ENCODE data around the gene RFFL.

The RFFL gene

DNA sequence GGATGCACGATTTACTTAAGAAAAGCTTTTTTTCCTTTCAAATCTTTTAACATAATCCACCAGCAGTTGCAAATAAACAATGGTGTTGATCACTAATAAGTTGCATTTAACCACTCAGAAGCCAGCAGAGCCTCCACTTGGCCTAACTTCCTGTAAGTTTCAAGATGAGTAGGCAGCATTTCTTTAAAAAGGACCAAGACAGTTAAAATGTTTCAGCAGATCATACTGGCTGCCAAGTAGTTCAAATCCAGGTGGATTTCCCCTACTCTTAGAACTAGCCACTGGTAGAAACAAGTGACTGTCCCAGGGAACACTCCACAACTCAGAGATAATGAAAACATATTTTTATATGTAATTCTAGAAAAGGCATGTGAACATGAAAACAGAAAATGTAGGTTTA is 17.0 kb upstream of the RFFL start:
- no peak for DNase-seq

GRCh38 chr17:35079547-35080423 is 16.3 kb upstream of the RFFL start:
- DNase-seq, result no peak

DNA sequence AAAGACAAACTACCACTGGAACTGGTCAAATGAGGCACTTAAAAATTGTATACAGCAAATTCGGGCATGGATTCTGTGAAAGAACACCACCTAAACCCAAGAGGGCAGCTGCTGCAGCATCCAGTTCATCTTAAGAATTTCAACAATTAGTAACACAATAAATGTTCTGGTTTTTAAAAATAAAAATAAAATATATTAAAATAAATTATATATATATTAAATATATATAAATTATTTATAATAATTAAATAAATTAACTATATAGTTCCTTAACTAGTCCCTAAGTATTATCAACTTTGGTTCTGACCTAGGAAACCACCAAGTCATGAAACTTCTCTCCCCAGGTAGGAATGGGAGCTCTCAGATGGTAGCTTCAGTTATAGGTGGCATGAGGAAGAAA is 13.4 kb upstream of the RFFL start:
- DNase-seq, result no peak

GRCh38 chr17:35074711-35075707 is 11.5 kb upstream of the RFFL start:
- no peak for DNase-seq

GRCh38 chr17:35073991-35074627 is 10.6 kb upstream of the RFFL start:
- DNase-seq, result no peak

DNA sequence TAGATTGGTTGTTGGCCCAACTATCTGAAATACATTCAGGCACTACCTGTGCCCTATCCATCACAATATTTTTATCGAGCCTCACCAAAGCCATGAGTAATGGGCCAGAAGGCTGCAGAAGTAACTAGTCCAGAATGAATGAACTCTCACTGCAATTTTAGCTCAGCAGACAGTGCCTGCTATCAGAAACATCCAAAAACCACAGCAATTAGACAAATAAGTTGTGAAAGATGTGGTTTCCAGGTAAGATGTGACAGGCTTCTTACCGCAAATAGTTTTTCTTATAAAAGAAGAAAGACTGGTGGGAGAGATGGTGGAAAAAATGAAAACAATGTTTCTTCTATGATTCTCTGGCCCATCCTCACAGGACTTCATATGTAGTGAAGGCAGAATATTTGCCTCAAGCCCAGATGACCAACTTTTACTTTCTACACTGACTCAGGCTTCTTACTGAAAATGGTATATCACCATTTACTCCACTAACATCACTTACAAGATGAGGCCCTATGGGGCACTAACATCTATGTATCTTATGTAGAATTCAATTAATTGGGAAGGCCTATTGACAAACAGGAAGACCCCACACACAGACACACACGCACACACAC is 9.8 kb upstream of the RFFL start:
- no peak for DNase-seq

- DNase-seq, result no peak
Measured at GRCh38 chr17:35069311-35069710, 5.8 kb upstream of the RFFL start.

- DNase-seq, result no peak
Measured at GRCh38 chr17:35068249-35068648, 4.7 kb upstream of the RFFL start.

DNA sequence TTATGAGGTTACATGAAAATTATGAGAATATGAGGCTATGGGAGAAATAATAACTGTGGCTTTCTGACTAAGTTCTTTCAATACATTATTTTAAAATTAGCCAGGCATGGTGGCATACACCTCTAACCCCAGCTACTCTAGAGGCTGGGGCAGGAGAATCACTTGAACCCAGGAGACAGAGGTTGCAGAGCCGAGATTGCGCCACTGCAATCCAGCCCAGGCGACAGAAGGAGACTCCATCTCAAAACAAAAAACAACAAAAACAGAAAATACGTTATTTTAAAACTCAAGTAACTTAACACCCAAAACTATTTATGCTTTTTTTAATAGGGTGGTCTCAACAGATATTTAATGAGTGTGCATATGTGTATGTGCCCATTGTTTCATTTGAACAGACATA is 2.4 kb upstream of the RFFL start:
- DNase-seq, result no peak

DNA sequence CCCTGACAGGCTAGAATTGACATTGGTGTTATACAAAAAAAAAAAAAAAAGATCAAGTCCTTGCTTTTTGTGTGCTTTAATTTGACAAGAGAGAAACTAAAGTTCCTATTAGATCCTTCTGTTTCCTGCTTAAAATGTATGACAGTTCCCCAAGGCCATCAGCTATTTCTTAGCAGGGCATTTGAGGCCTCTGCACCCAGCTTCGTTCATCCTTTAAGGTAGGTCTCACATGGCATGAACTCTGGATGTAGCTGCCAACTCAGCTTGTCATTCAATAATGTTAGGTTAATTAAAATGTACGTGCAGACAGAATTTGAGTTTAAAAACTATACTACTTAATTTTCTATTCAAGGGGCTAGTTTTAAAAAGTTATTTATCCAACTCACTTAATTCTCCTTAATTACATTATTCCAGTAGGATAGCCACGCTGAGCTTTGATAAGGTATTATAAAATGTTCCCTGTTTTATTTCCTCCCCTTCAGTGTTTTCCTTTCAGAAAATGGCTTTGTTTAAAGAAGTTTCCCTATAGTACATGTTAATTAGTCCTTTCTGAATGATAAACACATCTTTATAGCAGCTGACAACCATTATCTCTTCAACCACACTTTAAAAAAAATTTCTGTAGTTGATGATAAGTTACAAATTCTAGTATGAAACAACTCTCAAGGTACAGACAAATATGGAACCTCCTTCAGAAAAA is 1.2 kb upstream of the RFFL start:
- DNase-seq, result no peak

DNA sequence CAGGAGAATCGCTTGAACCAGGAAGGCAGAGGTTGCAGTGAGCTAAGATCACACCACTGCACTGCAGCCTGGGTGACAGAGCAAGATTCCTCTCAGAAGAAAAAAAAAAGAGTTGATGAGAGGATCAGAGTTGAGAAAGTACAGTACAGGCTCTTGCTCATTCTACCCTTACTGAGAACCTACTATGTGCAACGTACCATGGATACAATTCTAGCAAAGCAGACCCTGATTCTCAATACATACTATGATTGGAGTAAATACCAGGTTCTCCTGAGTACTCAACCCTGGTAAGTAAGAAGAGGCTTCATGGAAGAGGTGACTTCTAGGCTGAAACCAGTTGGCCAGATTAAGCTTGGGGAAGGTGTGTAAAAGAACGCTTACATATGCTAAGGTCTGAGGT is 1.2 kb downstream of the RFFL start:
- DNase-seq, result no peak

GRCh38 chr17:35057332-35057915 is 6.1 kb downstream of the RFFL start:
- no peak for DNase-seq

DNA sequence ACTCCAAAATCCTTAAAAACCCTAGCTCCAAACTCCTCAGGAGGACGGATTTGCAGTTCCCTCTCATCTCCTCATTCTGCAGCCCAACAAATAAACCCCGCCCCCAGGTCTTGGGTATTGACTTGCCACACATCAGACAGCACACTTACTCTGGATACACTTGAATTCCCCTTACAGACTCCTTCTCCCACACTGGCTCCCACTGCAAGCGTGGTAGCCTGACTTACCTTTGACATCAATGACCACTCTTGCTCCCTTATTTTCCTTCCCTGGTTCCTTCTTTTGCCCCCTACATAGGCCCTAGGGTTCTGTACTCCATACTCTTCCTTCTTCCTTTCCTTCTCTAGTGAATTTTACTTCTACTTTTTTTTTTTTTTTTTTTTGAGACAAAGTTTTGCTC is 7.5 kb downstream of the RFFL start:
- no peak for DNase-seq

DNA sequence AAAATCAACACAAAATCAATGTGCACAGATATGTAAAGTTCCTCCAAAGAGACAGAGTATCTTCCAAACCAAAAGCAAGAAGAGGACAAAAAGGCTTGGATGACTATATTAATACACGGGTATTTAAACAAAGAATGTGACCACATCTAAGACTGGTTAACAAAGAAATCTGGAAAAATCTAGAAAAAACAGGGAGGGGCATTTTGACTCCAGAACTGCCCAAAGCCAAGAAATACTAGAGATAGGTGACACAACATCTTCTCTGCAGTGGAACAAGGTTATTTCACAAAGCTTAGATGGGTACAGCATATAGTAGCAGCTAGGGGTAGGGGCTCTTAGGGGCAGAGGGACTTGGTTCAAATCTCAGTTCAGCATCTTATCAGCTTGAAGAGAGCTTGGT is 10.3 kb downstream of the RFFL start:
- no peak for DNase-seq

DNA sequence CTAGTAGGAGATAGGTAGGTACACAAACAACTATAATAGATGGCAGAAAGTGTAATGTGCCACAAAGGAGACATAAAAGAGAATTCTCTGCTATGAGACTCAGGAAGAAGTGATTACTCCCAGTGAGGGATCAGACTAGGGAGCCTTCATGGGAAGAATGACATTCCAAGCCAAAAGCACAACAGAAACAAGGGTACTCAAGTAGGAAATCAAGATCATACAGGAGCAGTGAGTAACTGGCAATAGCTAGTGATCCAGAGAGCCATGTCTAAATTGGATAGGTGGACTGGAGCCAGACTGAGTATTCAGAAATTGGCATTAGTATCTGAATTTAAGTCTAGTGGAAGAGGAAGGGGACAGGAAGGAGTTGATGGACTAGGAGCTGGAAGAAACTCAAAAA is 10.7 kb downstream of the RFFL start:
- DNase-seq, result no peak

GRCh38 chr17:35052241-35052610 is 11.3 kb downstream of the RFFL start:
- no peak for DNase-seq

- DNase-seq, result no peak
Measured at GRCh38 chr17:35051579-35052240, 11.8 kb downstream of the RFFL start.

- no peak for DNase-seq
Measured at GRCh38 chr17:35051183-35051578, 12.3 kb downstream of the RFFL start.

DNA sequence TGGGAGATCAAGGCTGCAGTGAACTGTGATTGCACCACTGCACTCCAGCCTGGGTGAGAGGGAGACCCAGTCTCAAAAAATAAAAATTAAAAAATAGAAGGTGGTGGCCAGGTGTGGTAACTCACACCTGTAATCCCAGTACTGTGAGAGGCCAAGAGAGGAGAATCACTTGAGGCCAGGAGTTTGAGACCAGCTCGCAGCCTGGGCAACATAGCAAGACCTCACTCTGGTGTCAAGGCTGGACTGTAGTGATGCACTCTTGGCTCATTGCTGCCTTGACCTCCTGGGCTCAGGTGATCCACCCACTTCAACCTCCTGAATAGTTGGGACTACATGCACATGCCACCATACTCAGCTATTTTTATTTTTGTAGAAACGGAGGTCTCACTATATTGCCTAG is 13.3 kb downstream of the RFFL start:
- DNase-seq, result no peak

DNA sequence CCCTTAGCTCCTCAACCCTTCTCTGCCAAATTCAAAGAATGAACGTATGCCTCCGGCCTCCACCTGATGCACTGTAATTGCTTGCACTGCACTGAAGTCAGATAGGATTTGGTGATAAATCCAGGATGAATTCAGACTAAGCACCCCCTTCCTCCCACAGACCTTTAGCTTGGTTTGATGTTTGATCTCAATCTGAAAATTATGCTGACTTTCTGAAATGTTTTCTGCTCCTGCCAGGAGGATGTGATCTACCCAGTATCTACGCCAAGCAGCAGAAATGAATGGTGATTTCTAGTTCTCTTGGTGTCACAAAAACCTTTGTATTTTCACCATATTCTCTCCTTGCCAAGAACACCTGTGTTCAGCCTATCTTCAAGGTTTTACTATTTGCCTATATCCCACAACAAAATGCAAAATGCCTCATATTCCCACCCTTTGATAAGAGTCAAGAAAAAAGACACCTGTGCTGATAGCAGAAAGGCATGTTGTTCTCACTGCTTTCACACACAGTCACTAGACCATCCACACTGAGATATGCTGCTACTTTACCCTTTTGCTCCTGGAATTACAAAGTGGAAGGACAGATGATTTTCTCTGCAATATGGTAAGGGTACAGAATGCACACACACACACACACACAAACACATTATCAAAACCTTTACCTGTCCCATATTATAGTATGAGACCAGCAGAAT is 14.7 kb downstream of the RFFL start:
- no peak for DNase-seq
